HepG2 (cell line): ENCODE results near the gene OR52E8. TPM values are rescaled to one million over a fixed set of nuclear protein-coding genes. Genes with fewer than 3 reads are reported as not detected.

Experiments used
- ATAC-seq: fragments of 200-7000 bp; cut with Tn5 transposase; 3 replicates; pipeline ENCODE4 v1.9.1; 2020; ENCODE audit warnings: mild to moderate bottlenecking, moderate library complexity
- BruUV-seq: library from RNA; stranded (reverse); fragments of 400-500 nt; replicated peaks from 2 replicates; lab custom pipeline; 2021; lab: Mats Ljungman, UMichigan
- CTCF ChIA-PET: fragments of 300-600 bp; formaldehyde crosslinking; extraction: SDS; loops from one replicate; lab custom pipeline; 2021; ENCODE audit warnings: low total read pairs, inconsistent platforms, low intra/inter-chr PET ratio; lab: Yijun Ruan, JAX
- POLR2A ChIA-PET: fragments of 350-600 bp; sonication (Branson Sonifier 250); formaldehyde crosslinking; loops from one replicate; lab custom pipeline; 2020; ENCODE audit warnings: antibody characterized with exemption, inconsistent platforms; lab: Yijun Ruan, JAX
- DNase-seq: peaks from one replicate; pipeline ENCODE4 v3.0.0-alpha.2; 2015; ENCODE audit warnings: low spot score
- FAIRE-seq: peaks from 3 replicates; lab custom pipeline; 2011; peaks lifted over from hg19 to GRCh38; lab: Jason Lieb, UNC
- H2AFZ ChIP-seq: one replicate; pipeline ENCODE4 v1.6.1; 2011; ENCODE audit warnings: low read length, inconsistent platforms
- H3K27ac ChIP-seq: fragments of 300-600 bp; 3 replicates; pipeline ENCODE4 v1.8.0; 2011; ENCODE audit warnings: mixed run types, mild to moderate bottlenecking, mixed read lengths, low read length, inconsistent platforms; ENCODE audit not compliant: insufficient read depth; ENCODE audit errors: extremely low read length
- H3K27me3 ChIP-seq, 2 experiments: fragments of 200-600 bp in 1 of 2; 2 replicates in 1 of 2; 3 replicates in 1 of 2; pipeline versions ENCODE4 v1.6.0 to v1.8.0; 2011; ENCODE audit warnings: low read length in 2 of 2, mild to moderate bottlenecking in 2 of 2, moderate library complexity in 2 of 2, inconsistent platforms in 1 of 2; ENCODE audit not compliant: insufficient read depth in 2 of 2, control insufficient read depth in 1 of 2
- H3K36me3 ChIP-seq, 2 experiments: fragments of 200-600 bp in 1 of 2; replicated peaks in 1 of 2; 2 replicates in 1 of 2; 3 replicates in 1 of 2; pipeline versions ENCODE4 v1.5.1 to v1.8.0; 2011; ENCODE audit warnings: low read length in 2 of 2, inconsistent platforms in 1 of 2; ENCODE audit not compliant: insufficient read depth in 2 of 2, control insufficient read depth in 1 of 2
- H3K4me1 ChIP-seq: 2 replicates; pipeline ENCODE4 v1.5.1; 2012; ENCODE audit warnings: low read length, inconsistent platforms; ENCODE audit not compliant: insufficient read depth
- H3K4me2 ChIP-seq: 2 replicates; pipeline ENCODE4 v1.6.0; 2011; ENCODE audit warnings: low read depth, low read length, inconsistent platforms
- H3K4me3 ChIP-seq, 3 experiments: fragments of 200-600 bp in 1 of 3; sonication (generic), shearing (Covaris generic) in 1 of 3; replicated peaks in 1 of 3; 2 replicates each; pipeline ENCODE4 v1.5.1; 2011 to 2016; ENCODE audit warnings: low read length in 3 of 3, inconsistent platforms in 2 of 3, low read depth in 2 of 3, mild to moderate bottlenecking in 2 of 3, control low read depth in 1 of 3, mixed read lengths in 1 of 3; ENCODE audit not compliant: insufficient read depth in 1 of 3
- H3K79me2 ChIP-seq: one replicate; pipeline ENCODE4 v1.6.1; 2011; ENCODE audit warnings: low read length, inconsistent platforms; ENCODE audit not compliant: insufficient read depth
- H3K9ac ChIP-seq: 2 replicates; pipeline ENCODE4 v1.6.0; 2011; ENCODE audit warnings: mild to moderate bottlenecking, low read depth, low read length, inconsistent platforms; ENCODE audit not compliant: insufficient read depth
- H3K9me3 ChIP-seq: 2 replicates; pipeline ENCODE4 v1.5.1; 2012; ENCODE audit warnings: mild to moderate bottlenecking, low read length
- H4K20me1 ChIP-seq: 2 replicates; pipeline ENCODE4 v1.6.0; 2011; ENCODE audit warnings: inconsistent platforms, mild to moderate bottlenecking, low read length, moderate library complexity; ENCODE audit not compliant: insufficient read depth
- AHR ChIP-seq: IDR thresholded peaks from 2 replicates; pipeline ENCODE4 v1.6.1; 2018; ENCODE audit warnings: missing genetic modification reagents, missing compliant biosample characterization
- FOXA1 ChIP-seq, 2 experiments: fragments of 450-650 bp in 1 of 2; sonication (generic) in 1 of 2; formaldehyde crosslinking in 1 of 2; IDR thresholded peaks; 2 replicates each; pipeline versions ENCODE4 v1.4.0 to v1.6.1; 2016 to 2020; ENCODE audit warnings: missing genetic modification reagents in 1 of 2
- MED13 ChIP-seq: sonication (generic); formaldehyde crosslinking; IDR thresholded peaks from 2 replicates; pipeline ENCODE4 v1.5.0; 2020; ENCODE audit warnings: missing genetic modification reagents
- MEIS2 ChIP-seq: sonication (generic); formaldehyde crosslinking; IDR thresholded peaks from 2 replicates; pipeline ENCODE4 v1.9.0; 2021; ENCODE audit warnings: mild to moderate bottlenecking, missing genetic modification reagents
- PHF21A ChIP-seq: sonication (generic); formaldehyde crosslinking; IDR thresholded peaks from 2 replicates; pipeline ENCODE4 v1.5.0; 2020; ENCODE audit warnings: mild to moderate bottlenecking, missing genetic modification reagents
- POGZ ChIP-seq: sonication (generic); formaldehyde crosslinking; IDR thresholded peaks from 2 replicates; pipeline ENCODE4 v1.4.0; 2020; ENCODE audit warnings: mild to moderate bottlenecking, missing genetic modification reagents
- RFXANK ChIP-seq: IDR thresholded peaks from 2 replicates; pipeline ENCODE4 v1.6.1; 2016
- ZFY ChIP-seq: sonication (generic); formaldehyde crosslinking; IDR thresholded peaks from 2 replicates; pipeline ENCODE4 v1.4.0; 2020; ENCODE audit warnings: missing genetic modification reagents
- ZNF652 ChIP-seq: IDR thresholded peaks from 2 replicates; pipeline ENCODE4 v1.6.1; 2016; ENCODE audit warnings: low read depth, borderline replicate concordance
- WGBS: methylation state at CpG from one replicate; pipeline ENCODE4 v1.1.6; 2017; ENCODE audit warnings: low lambda C conversion rate; 5-methylcytosine and 5-hydroxymethylcytosine counted together
- in situ Hi-C: cut with HindIII; loops from 2 replicates; pipeline ENCODE4 v1.10.0; 2017; ENCODE audit warnings: low pct_unique_long_range_greater_than_20kb; ENCODE audit not compliant: extremely low pct_ligation_motif_present
- intact Hi-C: fragments of 100-400 bp; cut with micrococcal nuclease; formaldehyde crosslinking; loops from one replicate; pipeline ENCODE4 v1.10.0; 2022; ENCODE audit not compliant: unreplicated experiment
- polyA plus RNA-seq, 8 experiments: library from polyadenylated mRNA; depleted of rRNA in 3 of 8; stranded (reverse) in 7 of 8; unstranded in 1 of 8; fragments of >200 nt; fragmentation: Illumina TruSeq in 4 of 8; extraction: Trizol in 4 of 8; gene quantifications; 2 replicates each; pipeline versions ENCODE4 v1.2.1 to v1.2.3, GENCODE V29; 2011 to 2016; ENCODE audit warnings: low read depth in 4 of 8, missing spikeins in 1 of 8, mixed read lengths in 1 of 8; ENCODE audit not compliant: insufficient read depth in 1 of 8
- total RNA-seq, 5 experiments: library from RNA; depleted of rRNA; stranded (reverse); fragments of >200 nt; fragmentation: Illumina TruSeq; extraction: Trizol; gene quantifications; 2 replicates each; pipeline ENCODE4 v1.2.3, GENCODE V29; 2016; ENCODE audit warnings: low read depth in 1 of 5
- TF ChIP-seq, protein P1 (sequence below): sonication (generic); formaldehyde crosslinking; IDR thresholded peaks from 2 replicates; pipeline ENCODE4 v1.8.0; 2022; ENCODE audit warnings: missing genetic modification reagents, mild to moderate bottlenecking, moderate library complexity, borderline replicate concordance
- TF ChIP-seq, protein P2 (sequence below): sonication (generic); formaldehyde crosslinking; IDR thresholded peaks from 2 replicates; pipeline ENCODE4 v1.4.0; 2020; ENCODE audit warnings: low read depth, mild to moderate bottlenecking, missing genetic modification reagents
- TF ChIP-seq, protein P3 (sequence below): sonication (generic); formaldehyde crosslinking; IDR thresholded peaks from 2 replicates; pipeline ENCODE4 v1.4.0; 2020; ENCODE audit warnings: missing genetic modification reagents, borderline replicate concordance

The OR52E8 gene
- total and polyA plus RNA-seq, 2 of the 13 experiments (the other 11 are each of a cell fraction or from before 2014, with no cell fraction given): not detected

DNA sequence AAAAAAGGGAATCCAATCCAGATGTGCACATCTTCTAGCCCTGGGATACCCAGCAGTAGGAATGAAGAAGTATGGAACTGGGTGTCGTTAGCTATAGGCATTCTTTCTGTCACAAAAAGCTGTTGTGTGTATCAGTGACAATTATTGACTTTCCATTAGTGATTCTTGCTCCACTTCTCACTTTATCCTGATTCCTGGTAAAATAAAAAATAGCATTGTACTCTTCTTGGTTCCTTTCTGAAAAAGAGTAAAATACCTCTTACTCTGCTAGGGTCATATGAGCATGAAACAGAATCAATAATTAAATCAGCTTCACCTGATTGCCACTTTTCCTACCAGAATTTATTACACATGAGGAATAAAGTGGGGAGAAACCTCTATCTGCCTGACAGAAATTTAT, 15.7 kb downstream of the OR52E8 start, which contains the start of gene OR52E6 (continued):
- TF ChIP-seq, protein P1, sequence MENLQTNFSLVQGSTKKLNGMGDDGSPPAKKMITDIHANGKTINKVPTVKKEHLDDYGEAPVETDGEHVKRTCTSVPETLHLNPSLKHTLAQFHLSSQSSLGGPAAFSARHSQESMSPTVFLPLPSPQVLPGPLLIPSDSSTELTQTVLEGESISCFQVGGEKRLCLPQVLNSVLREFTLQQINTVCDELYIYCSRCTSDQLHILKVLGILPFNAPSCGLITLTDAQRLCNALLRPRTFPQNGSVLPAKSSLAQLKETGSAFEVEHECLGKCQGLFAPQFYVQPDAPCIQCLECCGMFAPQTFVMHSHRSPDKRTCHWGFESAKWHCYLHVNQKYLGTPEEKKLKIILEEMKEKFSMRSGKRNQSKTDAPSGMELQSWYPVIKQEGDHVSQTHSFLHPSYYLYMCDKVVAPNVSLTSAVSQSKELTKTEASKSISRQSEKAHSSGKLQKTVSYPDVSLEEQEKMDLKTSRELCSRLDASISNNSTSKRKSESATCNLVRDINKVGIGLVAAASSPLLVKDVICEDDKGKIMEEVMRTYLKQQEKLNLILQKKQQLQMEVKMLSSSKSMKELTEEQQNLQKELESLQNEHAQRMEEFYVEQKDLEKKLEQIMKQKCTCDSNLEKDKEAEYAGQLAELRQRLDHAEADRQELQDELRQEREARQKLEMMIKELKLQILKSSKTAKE: no peak

DNA sequence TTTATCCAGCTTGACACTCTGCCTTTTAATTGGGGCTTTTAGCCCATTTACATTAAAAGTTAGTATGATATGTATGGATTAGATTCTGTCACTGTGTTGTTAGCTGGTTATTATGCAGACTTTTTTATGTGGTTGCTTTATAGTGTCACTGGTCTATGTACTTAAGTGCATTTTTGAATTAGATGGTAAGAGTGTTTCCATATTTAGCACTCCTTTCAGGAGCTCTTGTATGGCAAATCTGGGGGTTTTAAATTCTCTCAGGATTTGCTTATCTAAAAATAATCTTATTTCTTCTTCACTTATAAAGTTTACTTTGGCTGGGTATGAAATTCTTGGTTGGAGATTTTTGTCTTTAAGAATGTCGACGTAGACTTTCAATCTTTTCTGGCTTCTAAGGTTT, 19.8 kb downstream of the OR52E8 start:
- WGBS: 27% methylated on average over 2 of the region's 2 CpGs
- intact Hi-C loops (no loop called here), in situ Hi-C loops (no loop called here)
- H3K27me3 ChIP-seq: no peaks in the 10 kb centered on the region
- no peak overlapping the region for H3K27ac ChIP-seq
- no peaks in the 10 kb centered on the region for H3K4me1 ChIP-seq
- no peak overlapping the region for H3K4me3 ChIP-seq
- H2AFZ ChIP-seq: no peak overlapping the region
- CTCF ChIA-PET: no interaction called here
- no peak for FAIRE-seq
- DNase-seq: no peak
- no TSS peak for BruUV-seq
- no peaks in the 10 kb centered on the region for H3K79me2 ChIP-seq
- no peak overlapping the region for H3K9ac ChIP-seq
- H3K36me3 ChIP-seq: no peaks in the 10 kb centered on the region
- H3K9me3 ChIP-seq: no peaks in the 10 kb centered on the region
- no peak overlapping the region for H3K4me2 ChIP-seq
- POLR2A ChIA-PET: no interaction called here
- H4K20me1 ChIP-seq: no peaks in the 10 kb centered on the region
- no peak for TF ChIP-seq RFXANK (CRISPR knock-in tag)
- ATAC-seq: no peak

DNA sequence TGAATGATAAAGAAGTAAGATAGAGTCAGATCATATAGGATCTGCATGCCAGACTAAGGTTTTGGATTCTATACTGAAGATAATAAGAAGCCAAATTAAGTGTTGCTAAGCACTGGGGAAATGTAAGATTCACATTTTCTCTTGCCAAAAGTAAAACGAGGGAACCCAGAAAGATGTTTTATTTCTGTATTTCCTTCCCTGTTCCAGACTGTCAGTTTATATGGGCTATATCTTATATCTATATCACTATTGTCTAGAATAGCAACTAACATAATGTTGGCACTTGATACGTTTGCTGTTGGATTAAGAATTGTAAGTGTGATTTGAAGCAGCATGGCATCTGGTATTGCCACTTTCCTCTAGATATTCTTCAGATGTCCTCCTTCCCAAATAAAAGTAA, 24.0 kb downstream of the OR52E8 start:
- CTCF ChIA-PET: no interaction called here
- in situ Hi-C loops: no loop called here
- no peak for FAIRE-seq
- Histone ChIP-seq H2AFZ (no peak overlapping the region), H3K27ac (no peak overlapping the region), H3K9me3 (no peaks in the 10 kb centered on the region), H3K27me3 (peaks cover 0 to 16% of the 10 kb centered on the region in 2 experiments; a peak in 1 of 5 replicates), H4K20me1 (no peaks in the 10 kb centered on the region), H3K79me2 (no peaks in the 10 kb centered on the region), H3K4me3 (no peak overlapping the region), H3K36me3 (no peaks in the 10 kb centered on the region), H3K9ac (no peak overlapping the region), H3K4me1 (no peaks in the 10 kb centered on the region), H3K4me2 (no peak overlapping the region)
- intact Hi-C loops: no loop called here
- DNase-seq: no peak
- no peak for ATAC-seq
- POLR2A ChIA-PET: no interaction called here
- 13% methylated on average over 2 of the region's 2 CpGs for WGBS
- BruUV-seq: no TSS peak
- TF ChIP-seq, protein P2, sequence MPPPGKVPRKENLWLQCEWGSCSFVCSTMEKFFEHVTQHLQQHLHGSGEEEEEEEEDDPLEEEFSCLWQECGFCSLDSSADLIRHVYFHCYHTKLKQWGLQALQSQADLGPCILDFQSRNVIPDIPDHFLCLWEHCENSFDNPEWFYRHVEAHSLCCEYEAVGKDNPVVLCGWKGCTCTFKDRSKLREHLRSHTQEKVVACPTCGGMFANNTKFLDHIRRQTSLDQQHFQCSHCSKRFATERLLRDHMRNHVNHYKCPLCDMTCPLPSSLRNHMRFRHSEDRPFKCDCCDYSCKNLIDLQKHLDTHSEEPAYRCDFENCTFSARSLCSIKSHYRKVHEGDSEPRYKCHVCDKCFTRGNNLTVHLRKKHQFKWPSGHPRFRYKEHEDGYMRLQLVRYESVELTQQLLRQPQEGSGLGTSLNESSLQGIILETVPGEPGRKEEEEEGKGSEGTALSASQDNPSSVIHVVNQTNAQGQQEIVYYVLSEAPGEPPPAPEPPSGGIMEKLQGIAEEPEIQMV: no peak
- no peak for TF ChIP-seq FOXA1 (IDR thresholded peaks at IDR 0.05)
- TF ChIP-seq FOXA1 (CRISPR knock-in tag; IDR thresholded peaks at IDR 0.05): no peak
- TF ChIP-seq POGZ (CRISPR knock-in tag): no peak
- TF ChIP-seq ZNF652 (CRISPR knock-in tag): no peak
- no peak for TF ChIP-seq MED13 (CRISPR knock-in tag)
- TF ChIP-seq AHR (CRISPR knock-in tag): no peak
- no peak for TF ChIP-seq PHF21A (CRISPR knock-in tag)
- TF ChIP-seq, protein P3, sequence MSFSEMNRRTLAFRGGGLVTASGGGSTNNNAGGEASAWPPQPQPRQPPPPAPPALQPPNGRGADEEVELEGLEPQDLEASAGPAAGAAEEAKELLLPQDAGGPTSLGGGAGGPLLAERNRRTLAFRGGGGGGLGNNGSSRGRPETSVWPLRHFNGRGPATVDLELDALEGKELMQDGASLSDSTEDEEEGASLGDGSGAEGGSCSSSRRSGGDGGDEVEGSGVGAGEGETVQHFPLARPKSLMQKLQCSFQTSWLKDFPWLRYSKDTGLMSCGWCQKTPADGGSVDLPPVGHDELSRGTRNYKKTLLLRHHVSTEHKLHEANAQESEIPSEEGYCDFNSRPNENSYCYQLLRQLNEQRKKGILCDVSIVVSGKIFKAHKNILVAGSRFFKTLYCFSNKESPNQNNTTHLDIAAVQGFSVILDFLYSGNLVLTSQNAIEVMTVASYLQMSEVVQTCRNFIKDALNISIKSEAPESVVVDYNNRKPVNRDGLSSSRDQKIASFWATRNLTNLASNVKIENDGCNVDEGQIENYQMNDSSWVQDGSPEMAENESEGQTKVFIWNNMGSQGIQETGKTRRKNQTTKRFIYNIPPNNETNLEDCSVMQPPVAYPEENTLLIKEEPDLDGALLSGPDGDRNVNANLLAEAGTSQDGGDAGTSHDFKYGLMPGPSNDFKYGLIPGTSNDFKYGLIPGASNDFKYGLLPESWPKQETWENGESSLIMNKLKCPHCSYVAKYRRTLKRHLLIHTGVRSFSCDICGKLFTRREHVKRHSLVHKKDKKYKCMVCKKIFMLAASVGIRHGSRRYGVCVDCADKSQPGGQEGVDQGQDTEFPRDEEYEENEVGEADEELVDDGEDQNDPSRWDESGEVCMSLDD (CRISPR knock-in tag): no peak
- TF ChIP-seq ZFY (CRISPR knock-in tag): no peak
- no peak for TF ChIP-seq MEIS2 (CRISPR knock-in tag)
